Measurements from ENCODE around the gene SERHL2. TPM values are rescaled to one million over a fixed set of nuclear protein-coding genes. Genes with fewer than 3 reads are reported as not detected.
A peak's percentile ranks its signal among the peaks of the same experiment; 100 is the strongest.

SERHL2 gene
- total RNA-seq, 2 experiments from 2014 or later, result 1.1 to 1.4 TPM

DNA sequence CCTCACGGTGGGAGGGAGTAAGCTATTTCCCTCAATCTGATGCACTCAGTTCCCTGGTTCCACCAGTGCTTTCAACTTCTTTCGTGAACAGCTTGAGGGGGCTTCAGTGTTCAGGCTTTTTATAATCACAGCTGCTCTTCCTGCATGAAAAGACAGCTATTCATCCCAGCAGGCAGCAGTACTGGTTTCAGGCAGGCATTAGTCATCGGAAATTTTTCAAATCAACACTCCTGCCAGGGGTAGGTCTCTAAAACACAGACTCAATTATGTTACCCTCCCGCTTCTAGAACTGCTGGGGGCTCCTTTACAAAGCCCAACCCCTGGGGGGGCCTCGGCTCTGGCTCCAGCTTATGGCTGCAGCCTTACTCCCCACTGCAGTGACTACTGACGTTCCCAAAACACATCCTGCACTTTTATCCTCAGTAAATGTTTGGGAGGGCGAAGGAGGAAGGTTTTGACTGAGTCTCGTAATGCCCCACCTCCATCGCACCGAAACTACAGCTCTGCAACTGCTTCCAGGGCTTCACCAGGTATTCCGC, 55.1 kb downstream of the SERHL2 start:
- TF ChIP-seq, protein P1, sequence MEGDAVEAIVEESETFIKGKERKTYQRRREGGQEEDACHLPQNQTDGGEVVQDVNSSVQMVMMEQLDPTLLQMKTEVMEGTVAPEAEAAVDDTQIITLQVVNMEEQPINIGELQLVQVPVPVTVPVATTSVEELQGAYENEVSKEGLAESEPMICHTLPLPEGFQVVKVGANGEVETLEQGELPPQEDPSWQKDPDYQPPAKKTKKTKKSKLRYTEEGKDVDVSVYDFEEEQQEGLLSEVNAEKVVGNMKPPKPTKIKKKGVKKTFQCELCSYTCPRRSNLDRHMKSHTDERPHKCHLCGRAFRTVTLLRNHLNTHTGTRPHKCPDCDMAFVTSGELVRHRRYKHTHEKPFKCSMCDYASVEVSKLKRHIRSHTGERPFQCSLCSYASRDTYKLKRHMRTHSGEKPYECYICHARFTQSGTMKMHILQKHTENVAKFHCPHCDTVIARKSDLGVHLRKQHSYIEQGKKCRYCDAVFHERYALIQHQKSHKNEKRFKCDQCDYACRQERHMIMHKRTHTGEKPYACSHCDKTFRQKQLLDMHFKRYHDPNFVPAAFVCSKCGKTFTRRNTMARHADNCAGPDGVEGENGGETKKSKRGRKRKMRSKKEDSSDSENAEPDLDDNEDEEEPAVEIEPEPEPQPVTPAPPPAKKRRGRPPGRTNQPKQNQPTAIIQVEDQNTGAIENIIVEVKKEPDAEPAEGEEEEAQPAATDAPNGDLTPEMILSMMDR (IDR thresholded peaks at IDR 0.05), result no peak
- ChIA-PET POLR2A (interaction anchor here (1.0 to 9.0 kb wide), 5 partner anchors 10 to 26 kb away, joined by 3 to 102 read pairs (median 4); no protein-coding TSS in a partner anchor), CTCF (interaction anchor here (1.2 to 3.4 kb wide), 3 partner anchors 9 to 47 kb away, joined by 3 to 13 read pairs (median 5); no protein-coding TSS in a partner anchor)
- ATAC-seq (peak; percentile 31), DNase-seq (no peak)
- intact Hi-C loops (cut with micrococcal nuclease), result no loop called here
- peak overlapping the region; percentile 69 for H3K27ac Mint-ChIP-seq
- H3K36me3 Mint-ChIP-seq (ENCODE audit: low read depth), result peaks cover 39% of the 10 kb centered on the region
- H3K9me3 Mint-ChIP-seq, result no peaks in the 10 kb centered on the region
- H3K4me1 Mint-ChIP-seq (ENCODE audit: low read depth), result peaks cover 53% of the 10 kb centered on the region
- no peak overlapping the region for H3K4me3 Mint-ChIP-seq
- H3K27me3 Mint-ChIP-seq, result no peaks in the 10 kb centered on the region

DNA sequence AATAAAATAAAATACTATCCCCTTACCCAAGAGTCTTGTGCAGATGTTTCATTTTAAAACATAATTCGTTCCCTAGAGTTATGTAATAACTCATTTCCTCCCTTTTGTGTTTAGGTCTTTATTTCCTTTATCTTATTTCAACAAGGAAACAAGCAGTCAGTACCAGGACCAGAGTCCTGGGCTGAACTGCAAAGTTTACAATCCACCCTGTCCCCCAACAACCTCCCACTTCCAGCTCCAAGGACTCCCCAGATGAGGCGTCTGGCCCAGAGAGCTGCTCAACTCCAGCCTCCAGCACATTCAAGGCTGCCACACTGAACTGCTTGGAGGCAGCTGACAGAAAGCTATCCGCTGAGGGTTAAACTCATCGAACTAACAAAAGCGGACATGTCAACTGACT, 56.4 kb downstream of the SERHL2 start:
- no peak for ATAC-seq
- POLR2A ChIA-PET, result interaction anchor here (0.7 to 9.0 kb wide), 3 partner anchors 12 to 1031 kb away, joined by 3 to 102 read pairs (median 69); no protein-coding TSS in a partner anchor

DNA sequence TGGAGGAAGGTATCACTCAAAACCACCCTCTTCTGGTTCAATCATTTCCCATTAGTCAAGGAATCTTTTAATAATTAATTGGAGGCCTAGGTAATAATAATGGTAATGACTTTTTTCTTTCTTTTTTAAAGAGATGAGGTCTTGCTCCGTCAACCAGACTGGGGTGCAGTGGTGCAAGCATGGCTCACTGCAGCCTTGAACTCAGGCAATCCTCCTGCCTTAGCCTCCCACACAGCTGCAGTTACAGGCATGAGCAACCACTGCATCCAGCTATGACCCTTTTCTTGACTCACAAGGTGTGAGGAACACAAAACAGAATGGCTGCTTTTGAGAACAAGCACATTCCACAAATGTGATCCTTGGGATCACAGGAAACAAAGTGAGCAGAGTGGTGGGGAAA, 57.3 kb downstream of the SERHL2 start:
- TF ChIP-seq, protein P1 (IDR thresholded peaks at IDR 0.05), result no peak
- peak overlapping the region; percentile 55 for H3K27ac Mint-ChIP-seq
- no peaks in the 10 kb centered on the region for H3K9me3 Mint-ChIP-seq
- intact Hi-C loops (cut with micrococcal nuclease), result no loop called here
- H3K4me1 Mint-ChIP-seq (ENCODE audit: low read depth), result peaks cover 61% of the 10 kb centered on the region
- POLR2A ChIA-PET, result interaction anchor here (6.0 to 9.0 kb wide), 2 partner anchors 13 to 28 kb away, joined by 69 to 102 read pairs; no protein-coding TSS in a partner anchor
- no peak for ATAC-seq
- CTCF ChIA-PET, result interaction anchor here (1.6 to 3.4 kb wide), 3 partner anchors 11 to 50 kb away, joined by 3 to 13 read pairs (median 4); no protein-coding TSS in a partner anchor
- peaks cover 42% of the 10 kb centered on the region for H3K36me3 Mint-ChIP-seq (ENCODE audit: low read depth)
- no peaks in the 10 kb centered on the region for H3K27me3 Mint-ChIP-seq
- peak; percentile 28 for DNase-seq
- no peak overlapping the region for H3K4me3 Mint-ChIP-seq

More for the DNA sequence above, 56.4 kb downstream of the SERHL2 start:
- no peak overlapping the region for H3K4me3 Mint-ChIP-seq
- no peaks in the 10 kb centered on the region for H3K27me3 Mint-ChIP-seq
- TF ChIP-seq, protein P1 (IDR thresholded peaks at IDR 0.05), result no peak
- intact Hi-C loops (cut with micrococcal nuclease), result no loop called here
- CTCF ChIA-PET, result interaction anchor here (1.2 to 3.4 kb wide), 4 partner anchors 11 to 49 kb away, joined by 3 to 13 read pairs (median 4); no protein-coding TSS in a partner anchor
- H3K9me3 Mint-ChIP-seq, result no peaks in the 10 kb centered on the region
- H3K4me1 Mint-ChIP-seq (ENCODE audit: low read depth), result peaks cover 57% of the 10 kb centered on the region
- H3K27ac Mint-ChIP-seq, result peak overlapping the region; percentile 69
- DNase-seq, result no peak
- H3K36me3 Mint-ChIP-seq (ENCODE audit: low read depth), result peaks cover 39% of the 10 kb centered on the region

DNA sequence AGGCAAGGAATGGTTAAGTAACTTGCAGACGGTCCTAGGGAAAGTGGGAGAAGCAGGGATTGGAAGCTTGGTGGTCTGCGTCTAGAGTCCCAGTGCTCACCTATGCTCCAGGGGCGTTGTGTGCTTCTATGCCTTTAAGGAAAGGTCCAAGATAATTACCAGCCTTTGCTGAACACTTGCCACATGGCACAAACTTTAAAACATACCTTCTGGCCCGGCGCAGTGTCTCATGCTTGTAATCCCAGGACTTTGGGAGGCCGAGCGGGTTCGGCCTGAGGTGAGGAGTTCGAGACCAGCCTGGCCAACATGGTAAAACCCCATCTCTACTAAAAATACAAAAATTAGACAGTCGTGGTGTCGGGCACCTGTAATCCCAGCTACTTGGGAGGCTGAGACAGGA, 58.6 kb downstream of the SERHL2 start:
- no peak for ATAC-seq
- H3K4me1 Mint-ChIP-seq (ENCODE audit: low read depth), result peaks cover 59% of the 10 kb centered on the region
- DNase-seq, result no peak
- H3K27ac Mint-ChIP-seq, result peak overlapping the region; percentile 94
- intact Hi-C loops (cut with micrococcal nuclease), result no loop called here
- TF ChIP-seq, protein P1 (IDR thresholded peaks at IDR 0.05), result no peak
- POLR2A ChIA-PET, result interaction anchor here (0.7 to 9.0 kb wide), 3 partner anchors 14 to 843 kb away, joined by 3 to 102 read pairs (median 69); no protein-coding TSS in a partner anchor
- no peaks in the 10 kb centered on the region for H3K27me3 Mint-ChIP-seq
- peak overlapping the region; percentile 91 for H3K4me3 Mint-ChIP-seq
- no peaks in the 10 kb centered on the region for H3K9me3 Mint-ChIP-seq
- H3K36me3 Mint-ChIP-seq (ENCODE audit: low read depth), result peaks cover 39% of the 10 kb centered on the region
- CTCF ChIA-PET, result interaction anchor here (0.9 to 1.8 kb wide), 4 partner anchors 9 to 175 kb away, joined by 3 to 4 read pairs (median 4); no protein-coding TSS in a partner anchor

DNA sequence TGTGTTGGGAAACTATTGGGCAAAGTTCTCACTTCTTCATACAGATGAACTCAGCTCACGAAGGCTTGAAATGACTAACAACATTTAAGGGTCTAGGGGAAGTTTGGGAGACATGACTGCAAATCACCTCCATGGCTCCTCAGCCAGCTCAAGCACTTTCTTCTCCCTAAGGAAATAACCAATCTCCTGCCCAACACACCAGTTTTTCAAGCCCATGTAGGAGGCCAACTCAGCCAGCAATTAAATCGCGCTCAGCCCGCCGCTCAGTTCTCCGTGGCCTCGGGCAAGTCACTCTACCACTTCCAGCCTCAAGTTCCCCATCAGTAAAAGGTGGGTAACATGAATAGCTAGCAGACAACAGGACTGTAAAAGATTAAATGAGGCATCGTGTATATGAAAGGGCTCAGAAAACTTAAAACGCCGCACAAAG, 60.1 kb downstream of the SERHL2 start:
- ATAC-seq (no peak), DNase-seq (no peak)
- Mint-ChIP-seq H3K4me3 (peak overlapping the region; percentile 91), H3K9me3 (no peaks in the 10 kb centered on the region), H3K27me3 (no peaks in the 10 kb centered on the region), H3K27ac (peak overlapping the region; percentile 94), H3K4me1 (ENCODE audit: low read depth) (peaks cover 55% of the 10 kb centered on the region), H3K36me3 (ENCODE audit: low read depth) (peaks cover 30% of the 10 kb centered on the region)
- TF ChIP-seq, protein P1 (IDR thresholded peaks at IDR 0.05), result no peak
- ChIA-PET CTCF (interaction anchor here (1.0 kb wide), 1 partner anchor 32 kb away, joined by 3 read pairs; no protein-coding TSS in a partner anchor), POLR2A (interaction anchor here (0.6 to 9.0 kb wide), 23 partner anchors 8 to 574 kb away, joined by 3 to 102 read pairs (median 4); partner anchors contain the start of gene CYB5R3)
- intact Hi-C loops (cut with micrococcal nuclease), result no loop called here
